ENCODE results near the gene LSM6.

- no peak for TF ChIP-seq CTCF (IDR thresholded peaks at IDR 0.05)
- no peak for TF ChIP-seq POLR2A (IDR thresholded peaks at IDR 0.05)
Observed at GRCh38 chr4:146142768-146143167, 32.8 kb upstream of the LSM6 start.

Data from heart left ventricle (tissue), 13 donors.